ENCODE measurements around the gene RASD2.

DNA sequence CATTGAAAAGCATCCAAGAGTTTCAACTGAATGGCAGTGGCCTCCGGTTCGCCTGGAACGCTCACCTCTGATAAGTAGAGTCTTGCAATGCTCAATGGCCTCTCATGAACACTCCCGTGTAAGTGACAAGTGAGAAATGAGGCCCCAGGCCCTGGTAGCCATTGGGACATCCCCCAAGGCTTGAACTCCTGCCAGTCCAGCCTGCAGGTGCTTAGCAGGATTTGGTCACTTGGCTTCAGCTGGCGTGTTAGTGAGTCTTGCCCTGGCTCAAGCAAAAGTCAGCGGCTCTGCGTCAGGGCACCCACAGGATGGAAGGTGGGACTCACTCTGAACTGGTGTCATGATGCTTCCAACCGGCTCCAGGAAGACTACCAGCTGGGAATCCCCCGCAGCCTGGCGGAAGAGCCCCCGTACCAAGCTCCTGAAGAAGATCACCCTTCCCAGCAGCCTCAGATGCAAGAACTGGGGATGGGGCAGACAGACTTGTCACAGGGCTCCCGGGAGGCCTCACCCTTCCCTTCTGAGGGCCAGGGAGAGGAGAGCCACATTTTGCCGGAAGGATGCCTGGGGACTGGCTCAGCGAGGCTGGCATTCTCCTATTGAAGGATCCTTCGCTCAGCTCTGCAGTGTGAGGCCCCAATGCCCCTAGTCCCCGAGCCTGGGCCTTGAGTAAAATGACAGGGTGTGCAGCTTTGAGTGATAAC is 57.2 kb downstream of the RASD2 start:
- no peak for TF ChIP-seq POLR2A (IDR thresholded peaks at IDR 0.05)
- TF ChIP-seq, protein P1, sequence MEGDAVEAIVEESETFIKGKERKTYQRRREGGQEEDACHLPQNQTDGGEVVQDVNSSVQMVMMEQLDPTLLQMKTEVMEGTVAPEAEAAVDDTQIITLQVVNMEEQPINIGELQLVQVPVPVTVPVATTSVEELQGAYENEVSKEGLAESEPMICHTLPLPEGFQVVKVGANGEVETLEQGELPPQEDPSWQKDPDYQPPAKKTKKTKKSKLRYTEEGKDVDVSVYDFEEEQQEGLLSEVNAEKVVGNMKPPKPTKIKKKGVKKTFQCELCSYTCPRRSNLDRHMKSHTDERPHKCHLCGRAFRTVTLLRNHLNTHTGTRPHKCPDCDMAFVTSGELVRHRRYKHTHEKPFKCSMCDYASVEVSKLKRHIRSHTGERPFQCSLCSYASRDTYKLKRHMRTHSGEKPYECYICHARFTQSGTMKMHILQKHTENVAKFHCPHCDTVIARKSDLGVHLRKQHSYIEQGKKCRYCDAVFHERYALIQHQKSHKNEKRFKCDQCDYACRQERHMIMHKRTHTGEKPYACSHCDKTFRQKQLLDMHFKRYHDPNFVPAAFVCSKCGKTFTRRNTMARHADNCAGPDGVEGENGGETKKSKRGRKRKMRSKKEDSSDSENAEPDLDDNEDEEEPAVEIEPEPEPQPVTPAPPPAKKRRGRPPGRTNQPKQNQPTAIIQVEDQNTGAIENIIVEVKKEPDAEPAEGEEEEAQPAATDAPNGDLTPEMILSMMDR (IDR thresholded peaks at IDR 0.05): no peak
- TF ChIP-seq EP300 (IDR thresholded peaks at IDR 0.05): no peak
